H1 (cell line): ENCODE measurements around the gene REL. TPM values are rescaled to one million over a fixed set of nuclear protein-coding genes. Genes with fewer than 3 reads are reported as not detected.

Experiments used
- CTCF ChIA-PET: fragments of 300-600 bp; sonication (Branson Sonifier 250); formaldehyde crosslinking; loops from one replicate; lab custom pipeline; 2021; ENCODE audit not compliant: partially characterized antibody; lab: Charles Lee
- POLR2A ChIA-PET: fragments of 300-600 bp; sonication (Branson Sonifier 250); formaldehyde crosslinking; loops from one replicate; lab custom pipeline; 2021; ENCODE audit warnings: inconsistent platforms; ENCODE audit not compliant: partially characterized antibody; lab: Charles Lee
- DNase-seq, 2 experiments: peaks; one replicate each; pipeline versions ENCODE4 v3.0.0 to v3.0.0-alpha.2; 2010 to 2022; ENCODE audit warnings: low spot score in 2 of 2, low read depth in 1 of 2, mixed read lengths in 1 of 2
- FAIRE-seq: peaks from 2 replicates; lab custom pipeline; 2011; peaks lifted over from hg19 to GRCh38; lab: Jason Lieb, UNC
- H2AFZ ChIP-seq: 2 replicates; pipeline ENCODE4 v1.8.1; 2012; ENCODE audit warnings: low read length, inconsistent platforms
- H2AK5ac ChIP-seq: 2 replicates; pipeline ENCODE4 v1.6.1; 2013; ENCODE audit warnings: low read depth, low read length
- H2BK120ac ChIP-seq: replicated peaks from 2 replicates; pipeline ENCODE3; 2013; ENCODE audit warnings: low read depth, low read length, inconsistent platforms
- H2BK12ac ChIP-seq: 2 replicates; pipeline ENCODE4 v1.6.1; 2013; ENCODE audit warnings: low read depth, low read length
- H2BK15ac ChIP-seq: 2 replicates; pipeline ENCODE4 v1.6.1; 2013; ENCODE audit warnings: low read length
- H2BK20ac ChIP-seq: 2 replicates; pipeline ENCODE4 v1.6.1; 2013; ENCODE audit warnings: low read length
- H2BK5ac ChIP-seq: 2 replicates; pipeline ENCODE4 v1.6.1; 2013; ENCODE audit warnings: low read depth, low read length
- H3K14ac ChIP-seq: 2 replicates; pipeline ENCODE4 v1.6.1; 2013; ENCODE audit warnings: inconsistent platforms; ENCODE audit not compliant: insufficient read length
- H3K18ac ChIP-seq: 2 replicates; pipeline ENCODE4 v1.6.1; 2013; ENCODE audit warnings: low read length; ENCODE audit errors: extremely low read depth
- H3K23ac ChIP-seq: 2 replicates; pipeline ENCODE4 v1.6.1; 2013; ENCODE audit warnings: inconsistent platforms; ENCODE audit not compliant: insufficient read length
- H3K23me2 ChIP-seq: 2 replicates; pipeline ENCODE4 v1.6.1; 2013; ENCODE audit warnings: low read depth, low read length
- H3K27ac ChIP-seq: 2 replicates; pipeline ENCODE4 v1.6.1; 2011; ENCODE audit warnings: low read depth, low read length, inconsistent platforms
- H3K27me3 ChIP-seq, 4 experiments: replicated peaks in 1 of 4; 1 replicate in 1 of 4; 2 replicates in 3 of 4; pipeline versions ENCODE4 v1.6.1 to v1.8.1; 2011 to 2013; ENCODE audit warnings: low read length in 3 of 4, mild to moderate bottlenecking in 3 of 4, inconsistent platforms in 2 of 4, mixed read lengths in 2 of 4, moderate library complexity in 1 of 4; ENCODE audit not compliant: control insufficient read depth in 3 of 4, insufficient read depth in 3 of 4; ENCODE audit errors: extremely low read depth in 1 of 4
- H3K36me3 ChIP-seq, 4 experiments: 2 replicates each; pipeline versions ENCODE4 v1.6.1 to v1.8.1; 2011 to 2013; ENCODE audit warnings: mild to moderate bottlenecking in 4 of 4, low read length in 3 of 4, moderate library complexity in 2 of 4, control low read depth in 1 of 4, inconsistent platforms in 1 of 4; ENCODE audit not compliant: insufficient read depth in 4 of 4, control insufficient read depth in 2 of 4
- H3K4ac ChIP-seq: replicated peaks from 2 replicates; pipeline ENCODE3; 2013; ENCODE audit warnings: low read length, low read depth, mixed read lengths, inconsistent platforms; ENCODE audit not compliant: insufficient read length
- H3K4me1 ChIP-seq, 4 experiments: replicated peaks in 1 of 4; 1 replicate in 1 of 4; 2 replicates in 3 of 4; pipeline versions ENCODE4 v1.6.1 to v1.8.1; 2011 to 2013; ENCODE audit warnings: low read length in 3 of 4, inconsistent platforms in 2 of 4, mixed read lengths in 1 of 4; ENCODE audit not compliant: insufficient read depth in 4 of 4, control insufficient read depth in 3 of 4
- H3K4me2 ChIP-seq, 2 experiments: 2 replicates each; pipeline versions ENCODE4 v1.6.1 to v1.8.1; 2011 to 2013; ENCODE audit warnings: low read depth in 2 of 2, low read length in 2 of 2, control low read depth in 1 of 2, inconsistent platforms in 1 of 2, mild to moderate bottlenecking in 1 of 2; ENCODE audit not compliant: insufficient read depth in 1 of 2
- H3K4me3 ChIP-seq, 4 experiments: fragments of 200-600, 300-600 bp in 1 of 4; sonication (generic), shearing (Covaris generic), sonication (Bioruptor Twin) in 1 of 4; 2 replicates each; pipeline versions ENCODE4 v1.5.1 to v1.8.1; 2011 to 2016; ENCODE audit warnings: low read length in 4 of 4, low read depth in 3 of 4, control low read depth in 2 of 4, inconsistent platforms in 2 of 4, mild to moderate bottlenecking in 2 of 4, mixed read lengths in 1 of 4, moderate library complexity in 1 of 4; ENCODE audit not compliant: insufficient read depth in 2 of 4; ENCODE audit errors: extremely low read depth in 1 of 4
- H3K56ac ChIP-seq: replicated peaks from 2 replicates; pipeline ENCODE3; 2013; ENCODE audit warnings: low read depth, mild to moderate bottlenecking, mixed read lengths, low read length, inconsistent platforms; ENCODE audit not compliant: insufficient read length
- H3K79me1 ChIP-seq: 2 replicates; pipeline ENCODE4 v1.6.1; 2013; ENCODE audit warnings: low read depth, low read length, control low read depth
- H3K79me2 ChIP-seq, 2 experiments: 2 replicates each; pipeline versions ENCODE4 v1.6.1 to v1.8.1; 2012 to 2013; ENCODE audit warnings: low read length in 2 of 2, mild to moderate bottlenecking in 2 of 2, inconsistent platforms in 1 of 2; ENCODE audit not compliant: insufficient read depth in 2 of 2, control insufficient read depth in 1 of 2
- H3K9ac ChIP-seq, 4 experiments: replicated peaks in 1 of 4; 1 replicate in 1 of 4; 2 replicates in 3 of 4; pipeline versions ENCODE4 v1.6.1 to v1.8.1; 2011 to 2013; ENCODE audit warnings: low read depth in 3 of 4, low read length in 3 of 4, control low read depth in 2 of 4, mild to moderate bottlenecking in 2 of 4, moderate library complexity in 2 of 4, inconsistent platforms in 1 of 4; ENCODE audit errors: extremely low read depth in 1 of 4
- H3K9me3 ChIP-seq, 2 experiments: 2 replicates each; pipeline versions ENCODE4 v1.6.1 to v1.8.1; 2012 to 2013; ENCODE audit warnings: mild to moderate bottlenecking in 2 of 2, moderate library complexity in 2 of 2, control low read depth in 1 of 2, inconsistent platforms in 1 of 2, low read depth in 1 of 2, low read length in 1 of 2, mixed read lengths in 1 of 2; ENCODE audit not compliant: insufficient read depth in 2 of 2
- H4K20me1 ChIP-seq, 2 experiments: replicated peaks in 1 of 2; 2 replicates each; pipeline versions ENCODE3 to v1.8.1; 2011 to 2013; ENCODE audit warnings: inconsistent platforms in 2 of 2, low read length in 2 of 2, mild to moderate bottlenecking in 1 of 2; ENCODE audit not compliant: insufficient read depth in 2 of 2, control insufficient read depth in 1 of 2
- H4K5ac ChIP-seq: 2 replicates; pipeline ENCODE4 v1.6.1; 2013; ENCODE audit warnings: low read length, low read depth, mixed read lengths, inconsistent platforms; ENCODE audit not compliant: insufficient read length
- H4K8ac ChIP-seq: 2 replicates; pipeline ENCODE4 v1.8.0; 2013; ENCODE audit warnings: mild to moderate bottlenecking, moderate library complexity, low read length, inconsistent platforms; ENCODE audit not compliant: insufficient read depth; ENCODE audit errors: extremely low read depth
- H4K91ac ChIP-seq: replicated peaks from 2 replicates; pipeline ENCODE3; 2013; ENCODE audit warnings: low read length, mixed read lengths, inconsistent platforms; ENCODE audit not compliant: insufficient read length
- BACH1 ChIP-seq: IDR thresholded peaks from 2 replicates; pipeline ENCODE4 v1.6.1; 2012; ENCODE audit warnings: low read length, improper control_type of control experiment
- TAF7 ChIP-seq: optimal IDR thresholded peaks from 2 replicates; pipeline ENCODE3; 2011; ENCODE audit warnings: low read depth, mild to moderate bottlenecking, inconsistent platforms, low read length, moderate library complexity, borderline replicate concordance
- WGBS, 2 experiments: shearing (Covaris generic) in 1 of 2; methylation state at CpG; one replicate each; pipeline versions ENCODE4 v1.1.6 to v1.1.7; 2013 to 2015; ENCODE audit warnings: low lambda C conversion rate in 2 of 2, mixed read lengths in 2 of 2, inconsistent platforms in 1 of 2, low coverage in 1 of 2, missing lambda C conversion rate in 1 of 2; ENCODE audit not compliant: insufficient replicate concordance in 2 of 2, insufficient coverage in 1 of 2, insufficient read length in 1 of 2; ENCODE audit errors: extremely low coverage in 1 of 2, missing lambda C conversion rate in 1 of 2; 5-methylcytosine and 5-hydroxymethylcytosine counted together
- polyA plus RNA-seq, 7 experiments: library from polyadenylated mRNA; depleted of rRNA in 3 of 7; stranded (reverse) in 5 of 7; unstranded in 2 of 7; fragments of >200 nt in 5 of 7; fragments of 200-250 nt in 2 of 7; gene quantifications; 1 replicate in 5 of 7; 2 replicates in 1 of 7; 4 replicates in 1 of 7; pipeline versions ENCODE4 v1.2.1 to v1.2.3, GENCODE V29; 2011 to 2013; ENCODE audit warnings: missing spikeins in 2 of 7, mixed read lengths in 2 of 7
- total RNA-seq: library from RNA; stranded (reverse); fragmentation: NEBNext Ultra II Directional; extraction: Animal tissue kit (Norgen Biotek cat#: 25700); gene quantifications from 2 replicates; pipeline ENCODE4 v1.2.1, GENCODE V29; 2021

REL gene
- total and polyA plus RNA-seq, 2 of the 8 experiments (the other 6 are each of a cell fraction or from before 2014, with no cell fraction given), result 1.5 to 7.5 TPM

- no peaks in the 10 kb centered on the region for H4K20me1 ChIP-seq
- H2BK120ac ChIP-seq, result no peak overlapping the region
- no peak overlapping the region for H4K8ac ChIP-seq
- H4K5ac ChIP-seq, result no peak overlapping the region
- no peak overlapping the region for H3K56ac ChIP-seq
- H4K91ac ChIP-seq, result no peak overlapping the region
- DNase-seq (no peak), FAIRE-seq (no peak)
- no peaks in the 10 kb centered on the region for H3K79me1 ChIP-seq
- ChIA-PET CTCF (no interaction called here), POLR2A (no interaction called here)
- no peak overlapping the region for H2AFZ ChIP-seq
- H2AK5ac ChIP-seq, result no peak overlapping the region
- no peak overlapping the region for H3K23ac ChIP-seq
- no peak overlapping the region for H2BK15ac ChIP-seq
- TF ChIP-seq TAF7 (no peak), BACH1 (no peak)
- no peak overlapping the region for H3K18ac ChIP-seq
- no peak overlapping the region for H3K4me3 ChIP-seq
- no peaks in the 10 kb centered on the region for H3K36me3 ChIP-seq
- no peaks in the 10 kb centered on the region for H3K27me3 ChIP-seq
- no peak overlapping the region for H2BK20ac ChIP-seq
- WGBS, 2 experiments, result 86% methylated on average over 2 of the region's 2 CpGs; no CpG with 5 or more reads in 1 of the 2 experiments
- no peak overlapping the region for H3K27ac ChIP-seq
- no peak overlapping the region for H2BK5ac ChIP-seq
- H3K9ac ChIP-seq, result no peak overlapping the region
- no peak overlapping the region for H3K14ac ChIP-seq
- no peaks in the 10 kb centered on the region for H3K23me2 ChIP-seq
- H3K4ac ChIP-seq, result no peak overlapping the region
- H3K4me2 ChIP-seq, result no peak overlapping the region
- H2BK12ac ChIP-seq, result no peak overlapping the region
- no peaks in the 10 kb centered on the region; a peak in 1 of 7 replicates for H3K4me1 ChIP-seq
- H3K9me3 ChIP-seq, result no peaks in the 10 kb centered on the region
- H3K79me2 ChIP-seq, result peaks cover 0 to 2% of the 10 kb centered on the region in 2 experiments; a peak in 1 of 4 replicates
Observed at GRCh38 chr2:60888853-60889252, 7.5 kb downstream of the REL start.
